Measurements from ENCODE around the gene OSBPL2. TPM values are rescaled to one million over a fixed set of nuclear protein-coding genes. Genes with fewer than 3 reads are reported as not detected.

Gene OSBPL2
- total and polyA plus RNA-seq, 4 donors = 9.9 to 19.7 (median 12.3) TPM

DNA sequence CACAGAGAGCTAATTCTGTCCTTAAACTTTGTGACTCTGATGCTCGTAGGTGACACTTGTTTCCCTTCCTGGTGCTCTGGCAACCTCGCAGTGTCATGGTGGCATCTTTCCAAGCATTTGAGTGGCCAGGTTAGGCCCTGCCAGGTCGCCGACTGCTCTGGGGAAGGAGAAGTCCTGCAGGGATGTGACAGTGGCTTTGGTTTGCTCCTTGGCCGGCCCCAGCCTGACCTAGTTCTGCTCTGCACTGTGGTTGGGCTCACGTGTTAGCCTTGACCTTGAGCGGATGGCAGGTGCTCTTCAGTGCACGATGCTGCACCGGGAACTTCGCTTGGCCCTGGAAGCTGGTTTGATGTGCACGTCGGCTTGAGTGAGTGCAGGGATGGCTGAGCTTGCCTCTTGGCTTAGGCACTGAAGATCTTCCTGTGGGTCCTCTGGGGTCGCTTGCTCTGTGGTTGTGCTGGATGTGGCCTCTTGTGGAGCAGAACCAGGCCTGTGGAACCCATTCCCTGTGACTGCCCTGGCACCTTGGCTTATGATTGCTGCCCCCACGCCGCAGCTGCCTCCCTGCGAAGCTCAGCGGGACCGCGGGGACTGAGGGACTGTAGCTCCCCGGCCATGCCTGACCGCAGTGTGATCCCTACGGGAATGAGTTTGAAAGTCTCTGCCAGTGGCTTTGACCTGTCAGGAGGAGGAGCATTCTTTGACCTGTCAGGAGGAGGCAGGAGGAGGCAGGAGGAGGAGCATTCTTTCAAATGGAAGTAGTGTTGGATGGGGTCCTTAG lies 8.7 kb downstream of the OSBPL2 start:
- H3K9ac ChIP-seq (ENCODE audit: low read depth in 1 of 2, low read length in 2 of 2) = no peak overlapping the region
- 58% methylated on average over 22 of the region's 22 CpGs for WGBS
- H3K27me3 ChIP-seq (ENCODE audit: control insufficient read depth in 4 of 4, insufficient read depth in 4 of 4, low read length in 3 of 4) = no peaks in the 10 kb centered on the region
- DNase-seq (ENCODE audit: low spot score) = no peak
- no peak overlapping the region for H3K27ac ChIP-seq (ENCODE audit: low read depth in 1 of 2, low read length in 2 of 2)
- H3K36me3 ChIP-seq (ENCODE audit: control insufficient read depth in 4 of 4, insufficient read depth in 3 of 4, low read depth in 1 of 4, low read length in 3 of 4) = peaks cover 0 to 6% (median under 1%) of the 10 kb centered on the region in 4 donors
- no peaks in the 10 kb centered on the region for H3K9me3 ChIP-seq (ENCODE audit: control insufficient read depth in 4 of 4, low read length in 3 of 4)
- H3K4me1 ChIP-seq (ENCODE audit: control insufficient read depth in 4 of 4, insufficient read depth in 4 of 4, low read length in 3 of 4) = peaks cover 8 to 29% (median 21%) of the 10 kb centered on the region in 4 donors
- H3K4me3 ChIP-seq (ENCODE audit: low read depth in 1 of 3, low read length in 3 of 3) = no peak overlapping the region
- TF ChIP-seq HNF4A (conservative IDR thresholded peaks at IDR 0.05) = peak in 1 of 2 donors; percentile 8
- TF ChIP-seq YY1 (IDR thresholded peaks at IDR 0.05) = no peak
- no peak for TF ChIP-seq JUND (IDR thresholded peaks at IDR 0.05)
- TF ChIP-seq RXRA (IDR thresholded peaks at IDR 0.05) = peak; percentile 13 to 23
- no peak for TF ChIP-seq NR2F2 (IDR thresholded peaks at IDR 0.05)

DNA sequence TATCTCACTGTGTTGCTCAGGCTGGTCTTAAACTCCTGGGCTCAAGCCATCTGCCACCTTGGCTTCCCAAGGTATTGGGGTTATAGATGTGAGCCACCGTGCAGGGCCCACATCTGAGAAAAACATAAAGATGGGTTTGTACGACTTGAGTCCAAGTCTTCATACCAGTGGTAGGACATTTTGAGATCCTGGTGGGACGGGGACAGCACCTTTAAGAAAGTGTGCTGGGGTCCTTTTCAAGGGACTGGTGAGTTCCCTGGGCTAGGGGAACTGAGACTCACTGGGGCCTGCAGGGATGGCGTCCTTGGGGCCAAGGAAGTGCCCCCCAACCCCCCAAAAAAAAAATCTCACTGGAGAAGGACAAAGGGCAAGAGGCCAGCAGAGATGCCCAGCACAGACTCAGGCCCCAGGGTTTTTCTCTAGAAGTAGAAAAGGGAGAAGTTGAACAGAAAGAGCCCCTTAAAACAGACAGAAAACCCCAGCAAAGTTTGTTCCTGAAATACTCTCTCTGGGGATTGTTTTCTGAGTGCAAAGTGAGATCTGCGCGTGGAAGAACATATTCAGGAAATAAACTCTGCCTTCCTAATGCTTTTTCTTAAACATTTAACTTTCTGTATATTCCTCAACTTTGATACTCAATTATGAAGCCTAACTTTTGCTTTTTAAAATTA lies 10.7 kb downstream of the OSBPL2 start:
- no peak overlapping the region for H3K9ac ChIP-seq (ENCODE audit: low read depth in 1 of 2, low read length in 2 of 2)
- no peak overlapping the region for H3K4me3 ChIP-seq (ENCODE audit: low read depth in 1 of 3, low read length in 3 of 3)
- peaks cover 8 to 29% (median 19%) of the 10 kb centered on the region in 4 donors for H3K4me1 ChIP-seq (ENCODE audit: control insufficient read depth in 4 of 4, insufficient read depth in 4 of 4, low read length in 3 of 4)
- no peak for TF ChIP-seq GABPA (IDR thresholded peaks at IDR 0.05 in 1 of 2, conservative IDR thresholded peaks at IDR 0.05 in 1 of 2)
- TF ChIP-seq NR2F2 (IDR thresholded peaks at IDR 0.05) = no peak
- no peak for TF ChIP-seq YY1 (IDR thresholded peaks at IDR 0.05)
- no peak for TF ChIP-seq FOXA2 (IDR thresholded peaks at IDR 0.05)
- TF ChIP-seq HNF4A (conservative IDR thresholded peaks at IDR 0.05) = no peak
- no peak for TF ChIP-seq SP1 (IDR thresholded peaks at IDR 0.05)
- no peak for TF ChIP-seq TAF1 (conservative IDR thresholded peaks at IDR 0.05)
- TF ChIP-seq, protein P1, sequence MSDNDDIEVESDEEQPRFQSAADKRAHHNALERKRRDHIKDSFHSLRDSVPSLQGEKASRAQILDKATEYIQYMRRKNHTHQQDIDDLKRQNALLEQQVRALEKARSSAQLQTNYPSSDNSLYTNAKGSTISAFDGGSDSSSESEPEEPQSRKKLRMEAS (IDR thresholded peaks at IDR 0.05) = no peak
- TF ChIP-seq EGR1 (IDR thresholded peaks at IDR 0.05; ENCODE audit: low read depth in 2 of 2) = no peak
- no peak for TF ChIP-seq RXRA (IDR thresholded peaks at IDR 0.05)
- TF ChIP-seq, protein P2, sequence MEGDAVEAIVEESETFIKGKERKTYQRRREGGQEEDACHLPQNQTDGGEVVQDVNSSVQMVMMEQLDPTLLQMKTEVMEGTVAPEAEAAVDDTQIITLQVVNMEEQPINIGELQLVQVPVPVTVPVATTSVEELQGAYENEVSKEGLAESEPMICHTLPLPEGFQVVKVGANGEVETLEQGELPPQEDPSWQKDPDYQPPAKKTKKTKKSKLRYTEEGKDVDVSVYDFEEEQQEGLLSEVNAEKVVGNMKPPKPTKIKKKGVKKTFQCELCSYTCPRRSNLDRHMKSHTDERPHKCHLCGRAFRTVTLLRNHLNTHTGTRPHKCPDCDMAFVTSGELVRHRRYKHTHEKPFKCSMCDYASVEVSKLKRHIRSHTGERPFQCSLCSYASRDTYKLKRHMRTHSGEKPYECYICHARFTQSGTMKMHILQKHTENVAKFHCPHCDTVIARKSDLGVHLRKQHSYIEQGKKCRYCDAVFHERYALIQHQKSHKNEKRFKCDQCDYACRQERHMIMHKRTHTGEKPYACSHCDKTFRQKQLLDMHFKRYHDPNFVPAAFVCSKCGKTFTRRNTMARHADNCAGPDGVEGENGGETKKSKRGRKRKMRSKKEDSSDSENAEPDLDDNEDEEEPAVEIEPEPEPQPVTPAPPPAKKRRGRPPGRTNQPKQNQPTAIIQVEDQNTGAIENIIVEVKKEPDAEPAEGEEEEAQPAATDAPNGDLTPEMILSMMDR (IDR thresholded peaks at IDR 0.05; ENCODE audit: low read depth, low read length, missing input control) = no peak
- TF ChIP-seq, protein P3, sequence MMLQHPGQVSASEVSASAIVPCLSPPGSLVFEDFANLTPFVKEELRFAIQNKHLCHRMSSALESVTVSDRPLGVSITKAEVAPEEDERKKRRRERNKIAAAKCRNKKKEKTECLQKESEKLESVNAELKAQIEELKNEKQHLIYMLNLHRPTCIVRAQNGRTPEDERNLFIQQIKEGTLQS (IDR thresholded peaks at IDR 0.05) = no peak
- no peak for TF ChIP-seq JUND (IDR thresholded peaks at IDR 0.05)
- no peak for TF ChIP-seq HNF4G (IDR thresholded peaks at IDR 0.05)
- H3K36me3 ChIP-seq (ENCODE audit: control insufficient read depth in 4 of 4, insufficient read depth in 3 of 4, low read depth in 1 of 4, low read length in 3 of 4) = peaks cover 2 to 5% (median 4%) of the 10 kb centered on the region in 4 donors
- 88% methylated on average over 6 of the region's 6 CpGs for WGBS
- DNase-seq (ENCODE audit: low spot score) = no peak
- no peak overlapping the region for H3K27ac ChIP-seq (ENCODE audit: low read depth in 1 of 2, low read length in 2 of 2)
- no peaks in the 10 kb centered on the region for H3K27me3 ChIP-seq (ENCODE audit: control insufficient read depth in 4 of 4, insufficient read depth in 4 of 4, low read length in 3 of 4)
- no peaks in the 10 kb centered on the region for H3K9me3 ChIP-seq (ENCODE audit: control insufficient read depth in 4 of 4, low read length in 3 of 4)

Data from liver (tissue), 9 donors.